Nephron progenitor cell (in vitro differentiated cells): ENCODE results near the gene WWOX.

Source experiments
- DNase-seq: peaks from one replicate; pipeline ENCODE4 v3.0.0; 2021
- H3K27ac Mint-ChIP-seq: 2 replicates; pipeline ENCODE4 v1.8.0; 2021; ENCODE audit warnings: mild to moderate bottlenecking, moderate library complexity, mixed read lengths
- H3K27me3 Mint-ChIP-seq: 2 replicates; pipeline ENCODE4 v1.8.0; 2021; ENCODE audit warnings: mild to moderate bottlenecking, low read depth, mixed read lengths; ENCODE audit not compliant: poor library complexity
- H3K36me3 Mint-ChIP-seq: 2 replicates; pipeline ENCODE4 v1.8.0; 2021; ENCODE audit warnings: low read depth, mixed read lengths
- H3K4me1 Mint-ChIP-seq: 2 replicates; pipeline ENCODE4 v1.8.0; 2021; ENCODE audit warnings: mixed read lengths
- H3K4me3 Mint-ChIP-seq: 2 replicates; pipeline ENCODE4 v1.8.0; 2021; ENCODE audit warnings: mild to moderate bottlenecking, moderate library complexity, mixed read lengths
- H3K9me3 Mint-ChIP-seq: 2 replicates; pipeline ENCODE4 v1.8.0; 2021; ENCODE audit warnings: mild to moderate bottlenecking, moderate library complexity, mixed read lengths
- CTCF ChIP-seq: fragments of 200-600 bp; sonication (generic); IDR thresholded peaks from 2 replicates; pipeline ENCODE4 v1.5.0; 2021; ENCODE audit warnings: antibody characterized with exemption

Gene WWOX

GRCh38 chr16:78985716-78986605 is 886.5 kb downstream of the WWOX start:
- no peak overlapping the region for H3K4me3 Mint-ChIP-seq
- no peaks in the 10 kb centered on the region for H3K36me3 Mint-ChIP-seq
- H3K9me3 Mint-ChIP-seq, result peaks cover 12% of the 10 kb centered on the region

GRCh38 chr16:78987666-78988065 is 888.2 kb downstream of the WWOX start:
- Mint-ChIP-seq H3K27me3 (peaks cover 13% of the 10 kb centered on the region), H3K36me3 (no peaks in the 10 kb centered on the region), H3K4me3 (no peak overlapping the region), H3K4me1 (peaks cover 64% of the 10 kb centered on the region), H3K27ac (no peak overlapping the region), H3K9me3 (peaks cover 15% of the 10 kb centered on the region)
- TF ChIP-seq CTCF, result no peak
- no peak for DNase-seq

More at GRCh38 chr16:78985716-78986605, 886.5 kb downstream of the WWOX start:
- Mint-ChIP-seq H3K27ac (no peak overlapping the region), H3K27me3 (peaks cover 19% of the 10 kb centered on the region), H3K4me1 (peaks cover 56% of the 10 kb centered on the region)
- no peak for TF ChIP-seq CTCF
- no peak for DNase-seq

- Mint-ChIP-seq H3K27ac (no peak overlapping the region), H3K4me1 (peaks cover 72% of the 10 kb centered on the region), H3K9me3 (peaks cover 8% of the 10 kb centered on the region), H3K36me3 (no peaks in the 10 kb centered on the region), H3K4me3 (peak overlapping the region; percentile 15), H3K27me3 (peaks cover 13% of the 10 kb centered on the region)
- no peak for DNase-seq
- peak; percentile 32 for TF ChIP-seq CTCF
Observed at GRCh38 chr16:78988361-78988969, 889.0 kb downstream of the WWOX start.

- Mint-ChIP-seq H3K27ac (no peak overlapping the region), H3K4me1 (peaks cover 81% of the 10 kb centered on the region), H3K9me3 (peaks cover 3% of the 10 kb centered on the region), H3K27me3 (peaks cover 13% of the 10 kb centered on the region), H3K36me3 (no peaks in the 10 kb centered on the region), H3K4me3 (no peak overlapping the region)
- no peak for DNase-seq
- no peak for TF ChIP-seq CTCF
Observed at GRCh38 chr16:78990309-78990701, 890.9 kb downstream of the WWOX start.

GRCh38 chr16:78992001-78992400 is 892.5 kb downstream of the WWOX start:
- DNase-seq, result no peak
- H3K27me3 Mint-ChIP-seq, result peaks cover 18% of the 10 kb centered on the region
- TF ChIP-seq CTCF, result no peak
- peak overlapping the region; percentile 90 for H3K27ac Mint-ChIP-seq
- H3K9me3 Mint-ChIP-seq, result peaks cover 3% of the 10 kb centered on the region
- H3K4me1 Mint-ChIP-seq, result peaks cover 87% of the 10 kb centered on the region
- H3K4me3 Mint-ChIP-seq, result no peak overlapping the region
- no peaks in the 10 kb centered on the region for H3K36me3 Mint-ChIP-seq
